ENCODE measurements around the gene IGSF9. TPM values are rescaled to one million over a fixed set of nuclear protein-coding genes. Genes with fewer than 3 reads are reported as not detected.

Gene IGSF9
- polyA plus RNA-seq, 1 experiment = not detected

GRCh38 chr1:159941141-159941540, 4.3 kb downstream of the IGSF9 start:
- Histone ChIP-seq H3K36me3 (ENCODE audit: control insufficient read depth, insufficient read depth, low read length) (no peaks in the 10 kb centered on the region), H3K27me3 (ENCODE audit: control insufficient read depth, insufficient read depth, low read length) (peaks cover 16% of the 10 kb centered on the region), H3K4me3 (ENCODE audit: low read depth, low read length) (no peak overlapping the region)
- TF ChIP-seq CTCF (IDR thresholded peaks at IDR 0.05; ENCODE audit: insufficient read depth, low read depth, low read length) = no peak
- ChIA-PET CTCF (interaction anchor here (39.5 kb wide), 1 partner anchor 70 kb away, joined by 889 read pairs; no protein-coding TSS in a partner anchor), POLR2A (no interaction called here)
- no peak for DNase-seq (ENCODE audit: low read depth)

- CTCF ChIA-PET = interaction anchor here (1.6 to 39.5 kb wide), 2 partner anchors 15 to 71 kb away, joined by 6 to 889 read pairs; partner anchors contain the start of gene TAGLN2
- no peak for TF ChIP-seq CTCF (IDR thresholded peaks at IDR 0.05; ENCODE audit: insufficient read depth, low read depth, low read length)
- Histone ChIP-seq H3K27me3 (ENCODE audit: control insufficient read depth, insufficient read depth, low read length) (peaks cover 15% of the 10 kb centered on the region), H3K4me3 (ENCODE audit: low read depth, low read length) (no peak overlapping the region), H3K36me3 (ENCODE audit: control insufficient read depth, insufficient read depth, low read length) (no peaks in the 10 kb centered on the region)
- POLR2A ChIA-PET = no interaction called here
- DNase-seq (ENCODE audit: low read depth) = no peak
Observed at GRCh38 chr1:159940006-159940620, 5.3 kb downstream of the IGSF9 start.

GRCh38 chr1:159939678-159940002, 5.8 kb downstream of the IGSF9 start:
- Histone ChIP-seq H3K36me3 (ENCODE audit: control insufficient read depth, insufficient read depth, low read length) (no peaks in the 10 kb centered on the region), H3K27me3 (ENCODE audit: control insufficient read depth, insufficient read depth, low read length) (peaks cover 12% of the 10 kb centered on the region), H3K4me3 (ENCODE audit: low read depth, low read length) (no peak overlapping the region)
- no peak for DNase-seq (ENCODE audit: low read depth)
- ChIA-PET CTCF (interaction anchor here (1.6 to 39.5 kb wide), 2 partner anchors 14 to 71 kb away, joined by 6 to 889 read pairs; partner anchors contain the start of gene TAGLN2), POLR2A (no interaction called here)
- TF ChIP-seq CTCF (IDR thresholded peaks at IDR 0.05; ENCODE audit: insufficient read depth, low read depth, low read length) = no peak

GRCh38 chr1:159938905-159939677, 6.3 kb downstream of the IGSF9 start:
- CTCF ChIA-PET = interaction anchor here (0.7 to 39.5 kb wide), 6 partner anchors 12 to 107 kb away, joined by 3 to 889 read pairs (median 4); partner anchors contain the start of gene TAGLN2
- POLR2A ChIA-PET = no interaction called here

More at GRCh38 chr1:159938905-159939677, 6.3 kb downstream of the IGSF9 start:
- no peak for TF ChIP-seq CTCF (IDR thresholded peaks at IDR 0.05; ENCODE audit: insufficient read depth, low read depth, low read length)
- Histone ChIP-seq H3K36me3 (ENCODE audit: control insufficient read depth, insufficient read depth, low read length) (no peaks in the 10 kb centered on the region), H3K27me3 (ENCODE audit: control insufficient read depth, insufficient read depth, low read length) (peaks cover 8% of the 10 kb centered on the region), H3K4me3 (ENCODE audit: low read depth, low read length) (no peak overlapping the region)
- no peak for DNase-seq (ENCODE audit: low read depth)

Data from BJ (cell line).